ENCODE data around the gene THADA.

The THADA gene

GRCh38 chr2:43199492-43200488 is 396.0 kb downstream of the THADA start:
- no peak for DNase-seq (ENCODE audit: low spot score)

DNA sequence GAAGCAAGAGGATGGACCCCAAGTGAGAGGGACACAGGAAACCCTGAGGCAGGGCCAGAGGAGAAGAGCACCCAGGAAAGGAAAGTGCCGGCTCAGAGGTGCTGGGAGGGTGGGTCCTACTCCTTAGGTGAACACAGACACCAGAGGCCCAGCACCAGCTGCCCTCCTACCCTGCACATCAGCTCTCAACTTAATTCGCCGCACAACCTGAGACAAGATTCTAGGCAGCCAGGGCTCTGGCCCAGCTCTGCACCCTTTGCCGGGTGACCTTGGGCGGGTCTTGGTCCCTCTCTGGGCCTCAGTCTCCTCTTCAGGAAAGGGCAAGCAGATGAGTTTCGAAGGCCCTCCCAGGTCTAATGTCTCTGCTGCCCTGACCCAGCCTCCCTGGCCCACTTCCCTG is 397.6 kb downstream of the THADA start:
- TF ChIP-seq CTCF (IDR thresholded peaks at IDR 0.05; ENCODE audit: extremely low read depth, missing control alignments) = no peak
- no peak for DNase-seq (ENCODE audit: low spot score)

More at GRCh38 chr2:43199492-43200488, 396.0 kb downstream of the THADA start:
- no peak for TF ChIP-seq CTCF (IDR thresholded peaks at IDR 0.05; ENCODE audit: extremely low read depth, missing control alignments)

- DNase-seq (ENCODE audit: low spot score) = no peak
- TF ChIP-seq CTCF (IDR thresholded peaks at IDR 0.05; ENCODE audit: extremely low read depth, missing control alignments) = no peak
Measured at GRCh38 chr2:43197588-43197896, 398.3 kb downstream of the THADA start.

- no peak for TF ChIP-seq CTCF (IDR thresholded peaks at IDR 0.05; ENCODE audit: extremely low read depth, missing control alignments)
Measured at GRCh38 chr2:43196768-43197587, 398.9 kb downstream of the THADA start.

DNA sequence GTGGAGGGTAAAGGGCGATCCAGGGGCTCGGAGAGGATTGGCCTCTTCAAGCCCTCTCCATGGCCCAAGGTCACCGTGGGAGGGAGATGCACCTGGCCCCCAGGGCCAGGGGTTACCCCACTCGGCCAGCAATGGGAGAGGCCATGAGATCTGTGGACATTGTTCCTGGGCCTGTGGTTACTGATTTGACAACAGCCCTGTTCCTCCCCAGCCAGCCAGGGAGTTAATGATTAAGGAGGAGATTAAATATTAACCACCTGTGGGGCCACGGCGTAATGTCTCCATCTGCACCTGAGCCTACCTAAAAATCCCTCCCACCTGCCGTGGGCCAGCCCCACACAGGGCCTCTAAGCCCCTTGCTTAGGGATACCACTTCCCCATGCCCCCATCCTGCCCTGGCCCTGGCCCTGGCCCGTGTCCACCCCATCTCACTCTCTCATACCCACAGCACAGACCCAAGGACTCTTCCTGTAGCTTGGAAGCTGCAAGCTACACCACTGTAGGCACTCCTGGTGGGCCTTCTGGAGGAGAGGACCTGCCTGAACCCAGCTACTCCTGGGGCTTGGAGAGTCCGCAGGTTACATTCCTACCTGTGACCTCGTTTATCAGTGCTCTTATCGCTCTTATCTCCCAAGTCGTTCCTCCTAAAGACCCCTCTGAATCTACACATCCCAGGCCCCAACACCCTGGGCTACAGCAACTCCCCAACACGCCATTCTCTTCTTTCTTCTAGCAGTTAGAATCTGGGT is 401.5 kb downstream of the THADA start:
- peak; percentile 59 for DNase-seq (ENCODE audit: low spot score)
- TF ChIP-seq CTCF (IDR thresholded peaks at IDR 0.05; ENCODE audit: extremely low read depth, missing control alignments) = no peak

More at GRCh38 chr2:43196768-43197587, 398.9 kb downstream of the THADA start:
- no peak for DNase-seq (ENCODE audit: low spot score)

DNA sequence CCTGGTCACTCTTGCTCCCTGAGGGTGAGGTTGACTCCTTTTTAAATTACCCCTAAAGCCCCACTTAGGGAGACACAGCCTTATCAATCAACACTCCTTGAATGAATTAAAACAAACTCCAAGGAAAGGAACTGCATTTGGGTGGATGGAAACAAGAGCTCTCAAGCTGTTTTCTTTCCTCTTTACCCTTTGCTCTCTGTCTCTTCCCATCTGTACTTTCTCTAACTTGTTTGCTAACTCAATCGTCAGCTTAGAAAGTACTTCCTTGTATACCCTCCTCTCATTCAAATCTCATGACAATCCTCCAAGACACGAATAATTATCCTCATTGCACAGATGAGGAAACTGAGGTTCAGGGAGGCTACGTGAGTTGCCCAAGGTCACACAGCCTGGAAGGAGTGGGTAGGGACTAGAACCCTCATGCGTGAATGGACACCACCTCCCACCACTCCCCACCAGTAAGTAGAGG is 402.2 kb downstream of the THADA start:
- no peak for TF ChIP-seq CTCF (IDR thresholded peaks at IDR 0.05; ENCODE audit: extremely low read depth, missing control alignments)
- DNase-seq (ENCODE audit: low spot score) = no peak
